Kidney epithelial cell (primary cell): ENCODE data around the gene STK17B. TPM values are rescaled to one million over a fixed set of nuclear protein-coding genes. Genes with fewer than 3 reads are reported as not detected.

Experiments
- DNase-seq: peaks from one replicate; pipeline ENCODE4 v3.0.0-alpha.2; 2010; ENCODE audit warnings: low read depth
- H3K27me3 ChIP-seq: 2 replicates; pipeline ENCODE4 v1.6.0; 2011; ENCODE audit warnings: low read length; ENCODE audit not compliant: control insufficient read depth, insufficient read depth
- H3K36me3 ChIP-seq: 2 replicates; pipeline ENCODE4 v1.5.1; 2011; ENCODE audit warnings: low read length; ENCODE audit not compliant: control insufficient read depth, insufficient read depth
- H3K4me3 ChIP-seq: 2 replicates; pipeline ENCODE4 v1.5.1; 2011; ENCODE audit warnings: low read depth, mild to moderate bottlenecking, control low read depth, low read length
- CTCF ChIP-seq: IDR thresholded peaks from 2 replicates; pipeline ENCODE4 v1.5.1; 2011; ENCODE audit warnings: mild to moderate bottlenecking, moderate library complexity, low read length, control low read depth, inconsistent platforms; ENCODE audit not compliant: insufficient read depth, poor library complexity, severe bottlenecking
- total RNA-seq: library from RNA; depleted of rRNA; stranded (reverse); fragments of >200 nt; gene quantifications from 2 replicates; pipeline ENCODE4 v1.2.3, GENCODE V29; 2015

The STK17B gene
- total RNA-seq, 1 donor from 2014 or later = 8.2 TPM

DNA sequence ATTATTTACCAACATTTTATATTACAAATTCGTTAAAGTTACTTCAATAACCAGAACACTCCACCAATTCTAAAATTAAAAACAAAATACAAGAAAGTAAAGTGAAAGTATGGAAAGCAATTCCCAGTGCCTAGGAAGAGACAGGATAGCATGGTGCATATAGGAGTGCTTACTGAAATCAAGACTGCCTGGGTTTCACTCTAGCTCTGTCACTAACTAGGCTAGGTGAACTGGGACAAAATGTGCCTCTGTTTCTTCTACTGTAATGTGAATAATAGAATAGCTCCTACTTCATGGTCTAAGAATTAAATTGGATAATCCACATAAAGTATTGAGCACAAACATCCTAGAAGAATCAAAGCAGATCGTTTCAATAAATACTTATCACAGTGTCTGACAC, 22.6 kb downstream of the STK17B start:
- no peak for TF ChIP-seq CTCF
- Histone ChIP-seq H3K4me3 (no peak overlapping the region), H3K27me3 (no peaks in the 10 kb centered on the region), H3K36me3 (peaks cover 2% of the 10 kb centered on the region)
- DNase-seq = no peak

- no peak for DNase-seq
- TF ChIP-seq CTCF = no peak
- H3K36me3 ChIP-seq = peaks cover 2% of the 10 kb centered on the region
These were observed 26.1 kb downstream of the STK17B start for GRCh38 chr2:196145256-196145655.

GRCh38 chr2:196144513-196145126, 26.8 kb downstream of the STK17B start:
- Histone ChIP-seq H3K36me3 (peaks cover 2% of the 10 kb centered on the region), H3K4me3 (no peak overlapping the region), H3K27me3 (no peaks in the 10 kb centered on the region)
- DNase-seq = no peak
- TF ChIP-seq CTCF = no peak

More at GRCh38 chr2:196145256-196145655, 26.1 kb downstream of the STK17B start:
- Histone ChIP-seq H3K27me3 (no peaks in the 10 kb centered on the region), H3K4me3 (no peak overlapping the region)

DNA sequence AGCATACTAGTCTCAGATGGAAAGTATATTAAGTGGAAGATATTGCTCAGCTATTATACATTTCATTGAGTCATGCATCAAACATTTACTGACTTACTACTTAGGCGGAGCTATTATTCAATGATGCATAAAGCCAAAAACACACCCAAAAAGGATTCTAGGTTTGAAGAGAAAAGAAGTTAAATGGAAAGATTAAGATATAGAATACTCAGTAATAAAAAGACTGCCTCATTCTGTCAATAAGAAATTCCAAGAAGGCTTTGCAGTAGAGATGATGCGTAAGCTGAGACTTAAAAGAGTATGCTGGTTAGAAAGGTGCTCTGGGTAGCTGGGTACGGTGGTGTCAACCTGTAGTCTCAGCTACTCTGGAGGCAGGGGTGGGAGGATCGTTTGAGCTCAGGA, 27.6 kb downstream of the STK17B start:
- TF ChIP-seq CTCF = no peak
- Histone ChIP-seq H3K27me3 (no peaks in the 10 kb centered on the region), H3K4me3 (no peak overlapping the region), H3K36me3 (peaks cover 2% of the 10 kb centered on the region)
- no peak for DNase-seq

DNA sequence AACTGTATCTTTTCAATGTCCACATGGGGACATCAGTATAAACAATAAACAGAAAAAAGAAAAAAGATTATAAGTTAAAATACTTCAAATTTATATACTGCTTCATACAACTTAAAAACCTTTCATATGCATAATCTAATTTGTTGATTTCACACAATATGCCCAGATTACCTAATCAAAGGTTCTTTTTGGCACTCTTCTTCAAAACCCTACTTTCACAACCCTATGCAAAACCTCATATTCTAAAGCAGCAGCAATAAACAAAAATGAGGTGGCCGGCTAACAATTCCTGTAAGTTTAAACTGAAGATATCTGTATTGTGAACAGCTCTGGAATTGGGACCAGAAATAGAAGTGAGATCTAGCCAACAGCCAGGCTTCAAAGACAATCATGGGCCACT, 28.6 kb downstream of the STK17B start:
- peaks cover 2% of the 10 kb centered on the region for H3K36me3 ChIP-seq

More for the DNA sequence above, 28.6 kb downstream of the STK17B start:
- TF ChIP-seq CTCF = no peak
- no peaks in the 10 kb centered on the region for H3K27me3 ChIP-seq
- DNase-seq = no peak
- H3K4me3 ChIP-seq = no peak overlapping the region
